LNCAP (cell line): ENCODE data around the gene TERF2IP.

ENCODE experiments used
- CTCF ChIP-seq: fragments of 450-650 bp; IDR thresholded peaks from 2 replicates; pipeline ENCODE4 v1.5.1; 2017; ENCODE audit warnings: mild to moderate bottlenecking

The TERF2IP gene

DNA sequence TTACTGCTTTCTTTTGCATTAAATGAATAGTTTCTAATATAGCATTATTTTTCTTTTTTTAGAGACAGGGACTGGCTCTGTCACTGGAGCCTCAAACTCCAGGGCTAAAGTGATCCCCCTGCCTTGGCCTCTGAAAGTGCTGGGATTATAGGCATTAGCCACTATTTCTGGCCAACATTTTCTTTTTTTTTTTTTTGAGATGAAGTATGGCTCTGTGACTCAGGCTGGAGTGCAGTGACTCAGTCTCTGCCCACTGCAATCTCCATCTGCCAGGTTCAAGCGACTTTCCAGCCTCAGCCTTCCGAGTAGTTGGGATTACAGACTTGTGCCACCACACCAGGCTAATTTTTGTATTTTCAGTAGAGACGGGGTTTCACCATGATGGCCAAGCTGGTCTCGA is 55.7 kb downstream of the TERF2IP start:
- no peak for TF ChIP-seq CTCF
